A549 treated with Mapracorat at 1 μM for 4 hours (cell line): Measurements from ENCODE around the gene PPM1E. TPM values are rescaled to one million over a fixed set of nuclear protein-coding genes. Genes with fewer than 3 reads are reported as not detected.

Experiments
- total RNA-seq: library from RNA; stranded (reverse); fragments of 200-300 nt; extraction: Qiagen RNA extraction; gene quantifications from 5 replicates; pipeline ENCODE4 v1.2.3, GENCODE V29; 2022

The PPM1E gene
- 0.02 to 0.08 TPM (median 0.05 TPM) in 5 replicates for total RNA-seq

GRCh38 chr17:58755577-58756245, at the start of gene PPM1E:
Gene PPM1E (plus strand): TSS chr17:58755854.

Other genes with a start within 250 kb of the PPM1E start
- 7.0 to 11.3 TPM (median 9.6 TPM) in 5 replicates for gene MTMR4, start 241.2 kb upstream of the PPM1E start, total RNA-seq
- 0.13 to 0.29 TPM (median 0.15 TPM) in 5 replicates for gene TEX14, start 63.8 kb upstream of the PPM1E start, total RNA-seq
- gene RAD51C, start 63.3 kb upstream of the PPM1E start, total RNA-seq, result 52.5 to 59.3 TPM (median 54.7 TPM) in 5 replicates